ENCODE measurements around the gene SMCO4. TPM values are rescaled to one million over a fixed set of nuclear protein-coding genes. Genes with fewer than 3 reads are reported as not detected.

The SMCO4 gene
- total and polyA plus RNA-seq, 2 experiments from 2014 or later, result 36.1 to 60.9 TPM

DNA sequence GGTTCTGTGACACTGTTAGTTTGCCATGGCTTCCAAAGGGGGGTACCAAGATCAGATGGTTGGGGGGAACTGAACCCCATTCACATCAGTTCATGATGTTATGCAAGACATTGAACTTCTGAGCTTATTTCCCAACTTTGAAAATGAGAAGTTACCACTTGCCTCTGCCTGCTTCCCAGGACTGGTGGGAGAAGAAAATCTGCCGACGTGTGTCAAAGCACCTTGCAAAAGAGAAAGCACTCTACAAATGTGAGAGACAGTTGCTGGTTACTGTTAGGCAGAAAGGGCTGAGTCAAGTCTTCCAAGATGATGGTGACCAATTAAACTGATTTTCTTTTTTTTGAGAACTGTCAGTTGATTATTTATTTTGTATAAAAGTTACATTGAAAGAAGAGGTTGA is 45.6 kb downstream of the SMCO4 start:
- 91% methylated on average over 2 of the region's 2 CpGs for WGBS (ENCODE audit: low lambda C conversion rate, missing lambda C conversion rate)
- no peaks in the 10 kb centered on the region for H3K36me3 ChIP-seq (replicated peaks; ENCODE audit: insufficient read depth, low read depth)
- H2AFZ ChIP-seq, result no peak overlapping the region
- DNase-seq (ENCODE audit: low spot score), result no peak
- H3K4me2 ChIP-seq, result no peak overlapping the region
- no peak overlapping the region for H3K4me3 ChIP-seq
- no peaks in the 10 kb centered on the region for H3K9me2 ChIP-seq (replicated peaks; ENCODE audit: insufficient read depth)
- H3K79me2 ChIP-seq, result peaks cover 22% of the 10 kb centered on the region
- no peaks in the 10 kb centered on the region for H4K20me1 ChIP-seq (ENCODE audit: insufficient read depth, poor library complexity, severe bottlenecking)
- TF ChIP-seq CTCF (IDR thresholded peaks at IDR 0.05; ENCODE audit: poor library complexity) (no peak), EZH2phosphoT487 (IDR thresholded peaks at IDR 0.05; ENCODE audit: low read depth, severe bottlenecking, unreplicated experiment) (no peak), EZH2 (IDR thresholded peaks at IDR 0.05; ENCODE audit: borderline replicate concordance) (no peak)
- H3K27me3 ChIP-seq, result no peaks in the 10 kb centered on the region
- H3K4me1 ChIP-seq (ENCODE audit: insufficient read depth), result peaks cover 36% of the 10 kb centered on the region
- no peak overlapping the region for H3K27ac ChIP-seq
- H3K9me3 ChIP-seq (ENCODE audit: low read depth), result no peaks in the 10 kb centered on the region

- H2AFZ ChIP-seq, result no peak overlapping the region
- no peaks in the 10 kb centered on the region for H3K27me3 ChIP-seq
- H3K4me3 ChIP-seq, result no peak overlapping the region
- TF ChIP-seq CTCF (IDR thresholded peaks at IDR 0.05; ENCODE audit: poor library complexity) (no peak), EZH2phosphoT487 (IDR thresholded peaks at IDR 0.05; ENCODE audit: low read depth, severe bottlenecking, unreplicated experiment) (no peak), EZH2 (IDR thresholded peaks at IDR 0.05; ENCODE audit: borderline replicate concordance) (no peak)
- H3K36me3 ChIP-seq (replicated peaks; ENCODE audit: insufficient read depth, low read depth), result no peaks in the 10 kb centered on the region
- no peaks in the 10 kb centered on the region for H3K9me3 ChIP-seq (ENCODE audit: low read depth)
- H3K9me2 ChIP-seq (replicated peaks; ENCODE audit: insufficient read depth), result no peaks in the 10 kb centered on the region
- peaks cover 17% of the 10 kb centered on the region for H3K79me2 ChIP-seq
- no peaks in the 10 kb centered on the region for H4K20me1 ChIP-seq (ENCODE audit: insufficient read depth, poor library complexity, severe bottlenecking)
- H3K27ac ChIP-seq, result no peak overlapping the region
- peaks cover 57% of the 10 kb centered on the region for H3K4me1 ChIP-seq (ENCODE audit: insufficient read depth)
- 87% methylated on average over 4 of the region's 4 CpGs for WGBS (ENCODE audit: low lambda C conversion rate, missing lambda C conversion rate)
- DNase-seq (ENCODE audit: low spot score), result no peak
- H3K4me2 ChIP-seq, result no peak overlapping the region
Measured at GRCh38 chr11:93494357-93494756, 48.8 kb downstream of the SMCO4 start.

GRCh38 chr11:93493252-93493897 is 49.8 kb downstream of the SMCO4 start:
- Histone ChIP-seq H3K27me3 (no peaks in the 10 kb centered on the region), H4K20me1 (ENCODE audit: insufficient read depth, poor library complexity, severe bottlenecking) (no peaks in the 10 kb centered on the region)
- TF ChIP-seq EZH2phosphoT487 (IDR thresholded peaks at IDR 0.05; ENCODE audit: low read depth, severe bottlenecking, unreplicated experiment) (no peak), EZH2 (IDR thresholded peaks at IDR 0.05; ENCODE audit: borderline replicate concordance) (no peak), CTCF (IDR thresholded peaks at IDR 0.05; ENCODE audit: poor library complexity) (no peak)

More at GRCh38 chr11:93493252-93493897, 49.8 kb downstream of the SMCO4 start:
- H3K4me3 ChIP-seq, result no peak overlapping the region
- no peaks in the 10 kb centered on the region for H3K9me3 ChIP-seq (ENCODE audit: low read depth)
- H2AFZ ChIP-seq, result no peak overlapping the region
- no peaks in the 10 kb centered on the region for H3K9me2 ChIP-seq (replicated peaks; ENCODE audit: insufficient read depth)
- 63% methylated on average over 8 of the region's 8 CpGs for WGBS (ENCODE audit: low lambda C conversion rate, missing lambda C conversion rate)
- H3K79me2 ChIP-seq, result peaks cover 25% of the 10 kb centered on the region
- DNase-seq (ENCODE audit: low spot score), result peak; percentile 61
- H3K36me3 ChIP-seq (replicated peaks; ENCODE audit: insufficient read depth, low read depth), result no peaks in the 10 kb centered on the region
- H3K4me1 ChIP-seq (ENCODE audit: insufficient read depth), result peaks cover 48% of the 10 kb centered on the region
- H3K27ac ChIP-seq, result peak overlapping the region; percentile 60
- H3K4me2 ChIP-seq, result peak overlapping the region; percentile 65
